Measurements from ENCODE around the gene PBX1.

PBX1 gene

DNA sequence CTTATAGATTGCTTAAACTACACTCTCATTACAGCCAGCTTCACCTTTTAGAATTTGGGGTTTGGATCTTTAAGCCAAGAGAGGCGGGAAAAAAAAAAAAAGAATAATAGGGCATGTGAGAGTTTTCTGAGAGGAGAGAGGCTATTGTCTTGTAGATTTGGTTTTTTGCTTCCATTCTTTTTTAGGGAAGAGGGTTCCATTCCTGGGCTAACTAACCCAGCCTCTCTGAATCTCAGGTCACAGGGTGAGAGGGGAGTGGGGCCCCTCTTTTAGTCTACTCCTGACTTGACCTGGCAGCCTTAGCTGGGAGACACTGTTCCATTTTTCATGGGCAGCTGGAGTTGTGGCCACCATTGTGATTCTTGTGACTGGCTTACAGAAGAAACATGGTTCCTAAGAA lies 24.2 kb downstream of the PBX1 start:
- TF ChIP-seq TAF1 (IDR thresholded peaks at IDR 0.05; ENCODE audit: borderline replicate concordance, insufficient read depth, low read length) (no peak), SIN3A (IDR thresholded peaks at IDR 0.05; ENCODE audit: borderline replicate concordance, insufficient read depth, low read length) (no peak), FOXP2 (optimal IDR thresholded peaks at IDR 0.05; ENCODE audit: borderline replicate concordance, extremely low read depth, extremely low read length, insufficient read depth) (no peak), POLR2AphosphoS5 (IDR thresholded peaks at IDR 0.05; ENCODE audit: low read depth, low read length) (no peak)

DNA sequence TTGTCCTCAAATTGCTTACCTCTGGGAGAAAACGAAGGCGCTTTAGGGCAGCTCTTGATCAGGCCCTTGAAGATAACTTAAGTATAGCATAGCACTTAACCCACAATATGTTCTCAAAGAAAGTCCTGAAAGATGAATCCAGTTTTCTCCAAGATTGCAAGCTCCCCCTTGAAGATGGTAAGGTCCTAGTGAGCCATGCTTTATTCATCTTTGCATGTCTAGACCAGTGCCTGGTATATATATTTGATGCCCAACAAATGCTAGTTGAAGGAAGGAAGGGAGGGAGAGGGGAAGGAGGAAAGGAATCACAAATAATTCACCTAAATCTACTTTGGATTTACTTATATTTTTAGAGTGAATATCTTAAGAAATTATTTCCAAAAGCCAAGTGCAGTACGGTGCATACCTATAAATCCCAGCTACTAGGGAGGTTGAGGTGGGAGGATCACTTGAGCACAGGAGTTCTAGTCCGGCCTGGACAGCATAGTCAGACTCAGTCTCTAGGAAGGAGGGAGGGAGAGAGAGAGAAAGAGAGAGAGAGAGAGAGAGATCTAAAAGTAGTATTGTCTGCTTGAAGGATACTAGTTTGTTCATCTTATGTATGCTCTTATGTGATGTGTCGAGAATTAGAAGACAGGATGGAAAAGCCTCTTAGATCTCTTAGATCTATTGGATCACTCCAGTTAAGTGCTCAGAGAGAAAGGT lies 25.0 kb downstream of the PBX1 start:
- TF ChIP-seq TAF1 (IDR thresholded peaks at IDR 0.05; ENCODE audit: borderline replicate concordance, insufficient read depth, low read length) (no peak), POLR2AphosphoS5 (IDR thresholded peaks at IDR 0.05; ENCODE audit: low read depth, low read length) (no peak), FOXP2 (optimal IDR thresholded peaks at IDR 0.05; ENCODE audit: borderline replicate concordance, extremely low read depth, extremely low read length, insufficient read depth) (no peak), SIN3A (IDR thresholded peaks at IDR 0.05; ENCODE audit: borderline replicate concordance, insufficient read depth, low read length) (no peak)
- TF ChIP-seq, protein P1, sequence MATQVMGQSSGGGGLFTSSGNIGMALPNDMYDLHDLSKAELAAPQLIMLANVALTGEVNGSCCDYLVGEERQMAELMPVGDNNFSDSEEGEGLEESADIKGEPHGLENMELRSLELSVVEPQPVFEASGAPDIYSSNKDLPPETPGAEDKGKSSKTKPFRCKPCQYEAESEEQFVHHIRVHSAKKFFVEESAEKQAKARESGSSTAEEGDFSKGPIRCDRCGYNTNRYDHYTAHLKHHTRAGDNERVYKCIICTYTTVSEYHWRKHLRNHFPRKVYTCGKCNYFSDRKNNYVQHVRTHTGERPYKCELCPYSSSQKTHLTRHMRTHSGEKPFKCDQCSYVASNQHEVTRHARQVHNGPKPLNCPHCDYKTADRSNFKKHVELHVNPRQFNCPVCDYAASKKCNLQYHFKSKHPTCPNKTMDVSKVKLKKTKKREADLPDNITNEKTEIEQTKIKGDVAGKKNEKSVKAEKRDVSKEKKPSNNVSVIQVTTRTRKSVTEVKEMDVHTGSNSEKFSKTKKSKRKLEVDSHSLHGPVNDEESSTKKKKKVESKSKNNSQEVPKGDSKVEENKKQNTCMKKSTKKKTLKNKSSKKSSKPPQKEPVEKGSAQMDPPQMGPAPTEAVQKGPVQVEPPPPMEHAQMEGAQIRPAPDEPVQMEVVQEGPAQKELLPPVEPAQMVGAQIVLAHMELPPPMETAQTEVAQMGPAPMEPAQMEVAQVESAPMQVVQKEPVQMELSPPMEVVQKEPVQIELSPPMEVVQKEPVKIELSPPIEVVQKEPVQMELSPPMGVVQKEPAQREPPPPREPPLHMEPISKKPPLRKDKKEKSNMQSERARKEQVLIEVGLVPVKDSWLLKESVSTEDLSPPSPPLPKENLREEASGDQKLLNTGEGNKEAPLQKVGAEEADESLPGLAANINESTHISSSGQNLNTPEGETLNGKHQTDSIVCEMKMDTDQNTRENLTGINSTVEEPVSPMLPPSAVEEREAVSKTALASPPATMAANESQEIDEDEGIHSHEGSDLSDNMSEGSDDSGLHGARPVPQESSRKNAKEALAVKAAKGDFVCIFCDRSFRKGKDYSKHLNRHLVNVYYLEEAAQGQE (IDR thresholded peaks at IDR 0.05; ENCODE audit: insufficient read depth in 1 of 2, low read depth in 2 of 2, low read length in 2 of 2): no peak

DNA sequence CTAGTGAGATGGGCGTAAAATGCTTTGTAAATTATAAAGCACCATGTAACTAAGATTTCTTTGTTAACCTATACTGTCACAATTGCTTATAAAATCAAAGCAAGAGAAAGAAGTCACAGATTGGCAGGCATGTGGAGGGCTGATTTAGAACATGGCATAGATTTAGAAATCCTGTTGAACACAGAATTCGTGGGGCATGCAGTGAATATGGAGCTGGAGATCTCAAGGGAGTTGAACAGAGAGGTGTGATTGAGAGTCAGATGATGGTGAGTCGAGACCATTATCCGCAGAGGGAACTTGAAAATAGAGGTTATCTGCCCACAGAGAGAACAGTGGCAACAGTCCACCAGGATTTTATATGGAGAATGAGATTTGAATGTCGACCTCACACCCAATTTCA lies 27.6 kb downstream of the PBX1 start:
- no peak for TF ChIP-seq POLR2AphosphoS5 (IDR thresholded peaks at IDR 0.05; ENCODE audit: low read depth, low read length)
- TF ChIP-seq FOXP2 (optimal IDR thresholded peaks at IDR 0.05; ENCODE audit: borderline replicate concordance, extremely low read depth, extremely low read length, insufficient read depth): no peak
- TF ChIP-seq, protein P1 (IDR thresholded peaks at IDR 0.05; ENCODE audit: insufficient read depth in 1 of 2, low read depth in 2 of 2, low read length in 2 of 2): no peak
- no peak for TF ChIP-seq TAF1 (IDR thresholded peaks at IDR 0.05; ENCODE audit: borderline replicate concordance, insufficient read depth, low read length)
- no peak for TF ChIP-seq SIN3A (IDR thresholded peaks at IDR 0.05; ENCODE audit: borderline replicate concordance, insufficient read depth, low read length)

DNA sequence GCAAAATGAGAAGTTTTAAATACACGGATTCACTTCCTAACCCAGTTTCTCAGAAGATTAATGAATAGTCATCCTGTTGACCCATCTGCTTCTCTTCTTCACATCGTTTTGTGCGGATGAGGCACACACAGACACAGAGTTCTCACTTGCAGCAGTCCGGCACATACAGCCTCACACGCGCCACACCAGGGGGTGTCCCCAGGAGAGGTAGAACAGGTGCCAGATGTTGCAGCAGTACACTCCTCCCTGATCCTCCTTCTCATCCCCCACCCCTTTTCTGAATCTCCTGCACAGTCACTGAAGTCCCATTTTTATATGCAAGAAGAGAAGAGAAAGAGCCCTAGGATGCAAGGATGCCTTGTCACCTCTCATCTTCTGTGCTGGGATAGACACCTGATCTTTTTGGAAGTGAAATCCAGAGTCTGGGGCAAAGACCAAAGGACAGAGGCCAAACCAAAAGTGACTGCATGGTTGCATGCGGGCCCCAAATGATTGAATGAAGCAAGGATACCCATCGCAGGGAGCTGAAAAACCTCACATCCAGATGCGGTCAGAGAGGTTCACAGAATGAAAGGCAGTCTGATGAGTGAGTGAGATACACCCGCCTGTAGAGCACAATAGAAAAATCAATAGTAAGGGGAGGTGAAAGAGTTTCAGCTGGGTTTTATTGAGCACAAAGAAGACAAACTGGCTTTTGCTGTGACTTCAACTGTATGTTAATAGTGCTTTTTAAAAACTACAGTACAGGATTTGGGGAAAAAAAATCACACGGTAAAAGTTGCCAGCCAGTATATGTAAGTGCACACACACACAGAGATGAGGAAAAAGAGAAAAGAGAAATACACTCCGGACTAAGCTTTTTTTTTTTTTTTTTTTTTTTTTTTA lies 28.9 kb downstream of the PBX1 start:
- TF ChIP-seq SIN3A (IDR thresholded peaks at IDR 0.05; ENCODE audit: borderline replicate concordance, insufficient read depth, low read length) (no peak), TAF1 (IDR thresholded peaks at IDR 0.05; ENCODE audit: borderline replicate concordance, insufficient read depth, low read length) (no peak), POLR2AphosphoS5 (IDR thresholded peaks at IDR 0.05; ENCODE audit: low read depth, low read length) (no peak), FOXP2 (optimal IDR thresholded peaks at IDR 0.05; ENCODE audit: borderline replicate concordance, extremely low read depth, extremely low read length, insufficient read depth) (no peak)
- TF ChIP-seq, protein P1 (IDR thresholded peaks at IDR 0.05; ENCODE audit: insufficient read depth in 1 of 2, low read depth in 2 of 2, low read length in 2 of 2): no peak

DNA sequence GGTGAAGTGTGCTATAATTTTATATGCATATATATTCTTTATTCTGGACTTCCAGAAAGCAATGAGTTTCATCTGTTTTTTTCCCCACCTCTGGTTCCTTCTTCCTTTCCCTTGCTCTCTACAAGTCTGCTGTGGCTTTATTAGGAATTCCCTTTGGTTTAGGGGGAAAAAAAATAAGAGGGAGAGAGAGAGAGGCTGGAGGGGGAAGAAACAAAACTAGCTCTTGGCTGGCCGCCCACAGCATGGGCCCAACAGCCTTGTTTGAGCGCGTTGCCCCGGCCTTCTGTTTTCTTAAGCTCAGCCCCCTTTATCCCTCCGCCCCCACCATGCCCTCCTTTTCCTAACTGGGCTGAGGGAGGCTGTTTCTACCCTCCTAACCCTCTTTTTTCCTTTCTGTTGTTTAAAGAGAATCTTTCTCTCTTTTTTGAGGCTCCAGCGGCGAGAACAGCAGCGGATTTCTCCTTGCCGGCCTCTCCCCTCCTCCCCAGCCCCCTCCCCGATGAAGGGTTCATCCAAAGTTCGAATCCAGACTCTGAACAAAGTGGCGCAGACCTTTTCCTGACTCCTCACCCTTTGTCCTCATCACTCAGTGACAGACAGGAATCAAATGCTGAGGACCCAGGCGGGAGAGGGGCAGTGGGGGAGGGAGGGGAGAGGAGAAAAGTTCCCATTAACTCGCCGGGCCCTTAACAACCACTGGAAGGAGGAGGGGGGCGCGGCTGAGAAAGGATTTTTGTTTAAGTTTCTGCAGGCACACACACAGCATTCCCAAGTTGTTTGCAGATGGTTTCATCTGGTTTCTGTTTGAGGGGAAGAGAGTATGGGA lies 29.7 kb downstream of the PBX1 start:
- TF ChIP-seq FOXP2 (optimal IDR thresholded peaks at IDR 0.05; ENCODE audit: borderline replicate concordance, extremely low read depth, extremely low read length, insufficient read depth): no peak
- TF ChIP-seq, protein P1 (IDR thresholded peaks at IDR 0.05; ENCODE audit: insufficient read depth in 1 of 2, low read depth in 2 of 2, low read length in 2 of 2): no peak
- peak; percentile 12; the same call in 1 of the 2 replicates for TF ChIP-seq TAF1 (IDR thresholded peaks at IDR 0.05; ENCODE audit: borderline replicate concordance, insufficient read depth, low read length)
- TF ChIP-seq SIN3A (IDR thresholded peaks at IDR 0.05; ENCODE audit: borderline replicate concordance, insufficient read depth, low read length): peak; percentile 33; the same call in 1 of the 2 replicates
- TF ChIP-seq POLR2AphosphoS5 (IDR thresholded peaks at IDR 0.05; ENCODE audit: low read depth, low read length): 0 out of 2 replicates have a peak, but pooled peaks have one; percentile 18
